ENCODE measurements around the gene FAM98B.

Gene FAM98B

GRCh38 chr15:38479266-38479665 is 25.3 kb downstream of the FAM98B start:
- Histone ChIP-seq H3K27ac (ENCODE audit: insufficient read depth, low read depth, low read length, poor library complexity, severe bottlenecking) (no peak overlapping the region), H3K4me1 (ENCODE audit: control insufficient read depth, insufficient read depth, low read length) (no peaks in the 10 kb centered on the region), H3K36me3 (ENCODE audit: control insufficient read depth, insufficient read depth, low read length) (peaks cover 15% of the 10 kb centered on the region), H3K9me3 (ENCODE audit: control insufficient read depth, low read length) (no peaks in the 10 kb centered on the region), H3K27me3 (ENCODE audit: control insufficient read depth, insufficient read depth, low read length, poor library complexity, severe bottlenecking) (no peaks in the 10 kb centered on the region), H3K4me3 (ENCODE audit: insufficient read depth, low read depth, low read length) (no peak overlapping the region)

- WGBS, 2 experiments: 80% methylated on average over 1 of the region's 1 CpG; no CpG with 5 or more reads in 1 of the 2 experiments
- Histone ChIP-seq H3K36me3 (ENCODE audit: control insufficient read depth, insufficient read depth, low read length) (peaks cover 11% of the 10 kb centered on the region), H3K4me1 (ENCODE audit: control insufficient read depth, insufficient read depth, low read length) (no peaks in the 10 kb centered on the region)
These were observed 25.8 kb downstream of the FAM98B start for GRCh38 chr15:38479756-38480155.

GRCh38 chr15:38481113-38481512 is 27.2 kb downstream of the FAM98B start:
- WGBS, 2 experiments: 98% methylated on average over 5 of the region's 5 CpGs
- H3K27me3 ChIP-seq (ENCODE audit: control insufficient read depth, insufficient read depth, low read length, poor library complexity, severe bottlenecking): no peaks in the 10 kb centered on the region
- H3K4me3 ChIP-seq (ENCODE audit: insufficient read depth, low read depth, low read length): no peak overlapping the region
- no peaks in the 10 kb centered on the region for H3K9me3 ChIP-seq (ENCODE audit: control insufficient read depth, low read length)
- peaks cover 3% of the 10 kb centered on the region for H3K36me3 ChIP-seq (ENCODE audit: control insufficient read depth, insufficient read depth, low read length)
- H3K27ac ChIP-seq (ENCODE audit: insufficient read depth, low read depth, low read length, poor library complexity, severe bottlenecking): no peak overlapping the region
- no peaks in the 10 kb centered on the region for H3K4me1 ChIP-seq (ENCODE audit: control insufficient read depth, insufficient read depth, low read length)

More at GRCh38 chr15:38479756-38480155, 25.8 kb downstream of the FAM98B start:
- H3K27ac ChIP-seq (ENCODE audit: insufficient read depth, low read depth, low read length, poor library complexity, severe bottlenecking): no peak overlapping the region
- no peaks in the 10 kb centered on the region for H3K9me3 ChIP-seq (ENCODE audit: control insufficient read depth, low read length)
- no peaks in the 10 kb centered on the region for H3K27me3 ChIP-seq (ENCODE audit: control insufficient read depth, insufficient read depth, low read length, poor library complexity, severe bottlenecking)
- no peak overlapping the region for H3K4me3 ChIP-seq (ENCODE audit: insufficient read depth, low read depth, low read length)

GRCh38 chr15:38481761-38482160 is 27.8 kb downstream of the FAM98B start:
- no peak overlapping the region for H3K27ac ChIP-seq (ENCODE audit: insufficient read depth, low read depth, low read length, poor library complexity, severe bottlenecking)
- no peaks in the 10 kb centered on the region for H3K27me3 ChIP-seq (ENCODE audit: control insufficient read depth, insufficient read depth, low read length, poor library complexity, severe bottlenecking)
- no peaks in the 10 kb centered on the region for H3K4me1 ChIP-seq (ENCODE audit: control insufficient read depth, insufficient read depth, low read length)
- no peaks in the 10 kb centered on the region for H3K9me3 ChIP-seq (ENCODE audit: control insufficient read depth, low read length)
- H3K4me3 ChIP-seq (ENCODE audit: insufficient read depth, low read depth, low read length): no peak overlapping the region
- WGBS, 2 experiments: 94 to 97% methylated on average over 3 of the region's 3 CpGs
- peaks cover 3% of the 10 kb centered on the region for H3K36me3 ChIP-seq (ENCODE audit: control insufficient read depth, insufficient read depth, low read length)

DNA sequence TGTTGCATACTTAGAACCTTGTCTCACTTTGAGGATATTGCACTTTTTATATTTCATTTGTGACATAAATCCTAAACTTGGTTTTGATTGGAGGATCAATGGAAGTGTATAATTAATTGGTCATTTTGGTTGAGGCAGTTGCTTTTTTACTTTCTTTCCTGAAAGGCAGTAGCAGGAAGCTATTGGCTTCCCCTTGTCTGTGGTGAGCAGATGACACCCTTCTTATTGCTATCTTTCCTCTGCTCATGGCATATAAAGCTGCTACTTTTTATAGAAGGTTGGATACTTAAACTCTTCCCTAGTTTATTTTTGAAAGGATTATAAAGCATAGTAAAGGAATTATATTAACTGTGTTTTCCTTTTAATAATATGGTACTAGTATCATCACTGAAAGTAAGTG is 28.6 kb downstream of the FAM98B start:
- Histone ChIP-seq H3K27ac (ENCODE audit: insufficient read depth, low read depth, low read length, poor library complexity, severe bottlenecking) (no peak overlapping the region), H3K4me1 (ENCODE audit: control insufficient read depth, insufficient read depth, low read length) (no peaks in the 10 kb centered on the region), H3K9me3 (ENCODE audit: control insufficient read depth, low read length) (no peaks in the 10 kb centered on the region), H3K27me3 (ENCODE audit: control insufficient read depth, insufficient read depth, low read length, poor library complexity, severe bottlenecking) (no peaks in the 10 kb centered on the region), H3K36me3 (ENCODE audit: control insufficient read depth, insufficient read depth, low read length) (peaks cover 3% of the 10 kb centered on the region), H3K4me3 (ENCODE audit: insufficient read depth, low read depth, low read length) (no peak overlapping the region)

DNA sequence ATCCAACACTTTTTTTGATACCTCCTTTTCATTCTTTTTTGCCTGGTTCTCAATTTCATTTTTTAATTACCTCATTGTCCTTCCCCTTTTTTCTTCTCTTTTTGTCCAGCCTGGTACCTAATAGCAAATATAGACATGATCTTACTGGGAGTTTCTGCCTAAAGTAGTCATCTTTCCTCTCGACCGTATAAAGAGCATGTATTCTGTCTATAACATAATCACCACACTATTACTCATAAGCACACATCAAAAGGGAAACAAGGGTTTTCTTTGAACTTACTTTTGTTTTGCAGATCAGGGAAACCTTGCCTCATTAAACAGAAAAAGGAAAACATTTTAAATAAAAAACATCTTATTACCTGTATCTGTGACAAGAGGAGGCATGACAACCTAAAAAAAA is 33.0 kb downstream of the FAM98B start:
- Histone ChIP-seq H3K4me3 (ENCODE audit: insufficient read depth, low read depth, low read length) (no peak overlapping the region), H3K36me3 (ENCODE audit: control insufficient read depth, insufficient read depth, low read length) (no peaks in the 10 kb centered on the region), H3K27me3 (ENCODE audit: control insufficient read depth, insufficient read depth, low read length, poor library complexity, severe bottlenecking) (no peaks in the 10 kb centered on the region), H3K9me3 (ENCODE audit: control insufficient read depth, low read length) (no peaks in the 10 kb centered on the region), H3K4me1 (ENCODE audit: control insufficient read depth, insufficient read depth, low read length) (no peaks in the 10 kb centered on the region), H3K27ac (ENCODE audit: insufficient read depth, low read depth, low read length, poor library complexity, severe bottlenecking) (no peak overlapping the region)
- 92 to 93% methylated on average over 2 of the region's 2 CpGs for WGBS, 2 experiments

GRCh38 chr15:38487378-38487777 is 33.5 kb downstream of the FAM98B start:
- WGBS, 2 experiments: 100% methylated on average over 1 of the region's 1 CpG
- Histone ChIP-seq H3K36me3 (ENCODE audit: control insufficient read depth, insufficient read depth, low read length) (no peaks in the 10 kb centered on the region), H3K9me3 (ENCODE audit: control insufficient read depth, low read length) (no peaks in the 10 kb centered on the region), H3K4me1 (ENCODE audit: control insufficient read depth, insufficient read depth, low read length) (no peaks in the 10 kb centered on the region), H3K27me3 (ENCODE audit: control insufficient read depth, insufficient read depth, low read length, poor library complexity, severe bottlenecking) (no peaks in the 10 kb centered on the region), H3K4me3 (ENCODE audit: insufficient read depth, low read depth, low read length) (no peak overlapping the region), H3K27ac (ENCODE audit: insufficient read depth, low read depth, low read length, poor library complexity, severe bottlenecking) (no peak overlapping the region)

- no peaks in the 10 kb centered on the region for H3K36me3 ChIP-seq (ENCODE audit: control insufficient read depth, insufficient read depth, low read length)
- no peaks in the 10 kb centered on the region for H3K4me1 ChIP-seq (ENCODE audit: control insufficient read depth, insufficient read depth, low read length)
- H3K27me3 ChIP-seq (ENCODE audit: control insufficient read depth, insufficient read depth, low read length, poor library complexity, severe bottlenecking): no peaks in the 10 kb centered on the region
- H3K4me3 ChIP-seq (ENCODE audit: insufficient read depth, low read depth, low read length): no peak overlapping the region
- H3K27ac ChIP-seq (ENCODE audit: insufficient read depth, low read depth, low read length, poor library complexity, severe bottlenecking): no peak overlapping the region
- WGBS, 2 experiments: 93 to 98% methylated on average over 3 of the region's 3 CpGs
- H3K9me3 ChIP-seq (ENCODE audit: control insufficient read depth, low read length): no peaks in the 10 kb centered on the region
These were observed 36.5 kb downstream of the FAM98B start for GRCh38 chr15:38490242-38490922.

- H3K27ac ChIP-seq (ENCODE audit: insufficient read depth, low read depth, low read length, poor library complexity, severe bottlenecking): no peak overlapping the region
- H3K27me3 ChIP-seq (ENCODE audit: control insufficient read depth, insufficient read depth, low read length, poor library complexity, severe bottlenecking): no peaks in the 10 kb centered on the region
- no peaks in the 10 kb centered on the region for H3K9me3 ChIP-seq (ENCODE audit: control insufficient read depth, low read length)
- H3K36me3 ChIP-seq (ENCODE audit: control insufficient read depth, insufficient read depth, low read length): no peaks in the 10 kb centered on the region
- H3K4me3 ChIP-seq (ENCODE audit: insufficient read depth, low read depth, low read length): no peak overlapping the region
- H3K4me1 ChIP-seq (ENCODE audit: control insufficient read depth, insufficient read depth, low read length): no peaks in the 10 kb centered on the region
- WGBS, 2 experiments: 100% methylated on average over 1 of the region's 1 CpG
These were observed 42.2 kb downstream of the FAM98B start for GRCh38 chr15:38496151-38496550.

- peaks cover 3% of the 10 kb centered on the region for H3K4me1 ChIP-seq (ENCODE audit: control insufficient read depth, insufficient read depth, low read length)
- no peaks in the 10 kb centered on the region for H3K27me3 ChIP-seq (ENCODE audit: control insufficient read depth, insufficient read depth, low read length, poor library complexity, severe bottlenecking)
- H3K4me3 ChIP-seq (ENCODE audit: insufficient read depth, low read depth, low read length): no peak overlapping the region
- no peaks in the 10 kb centered on the region for H3K9me3 ChIP-seq (ENCODE audit: control insufficient read depth, low read length)
- H3K36me3 ChIP-seq (ENCODE audit: control insufficient read depth, insufficient read depth, low read length): no peaks in the 10 kb centered on the region
- 90 to 91% methylated on average over 1 of the region's 1 CpG for WGBS, 2 experiments
- no peak overlapping the region for H3K27ac ChIP-seq (ENCODE audit: insufficient read depth, low read depth, low read length, poor library complexity, severe bottlenecking)
These were observed 45.7 kb downstream of the FAM98B start for GRCh38 chr15:38499651-38500050.

GRCh38 chr15:38503496-38503895 is 49.6 kb downstream of the FAM98B start:
- Histone ChIP-seq H3K4me1 (ENCODE audit: control insufficient read depth, insufficient read depth, low read length) (peaks cover 3% of the 10 kb centered on the region), H3K36me3 (ENCODE audit: control insufficient read depth, insufficient read depth, low read length) (no peaks in the 10 kb centered on the region), H3K27ac (ENCODE audit: insufficient read depth, low read depth, low read length, poor library complexity, severe bottlenecking) (no peak overlapping the region), H3K27me3 (ENCODE audit: control insufficient read depth, insufficient read depth, low read length, poor library complexity, severe bottlenecking) (no peaks in the 10 kb centered on the region), H3K9me3 (ENCODE audit: control insufficient read depth, low read length) (no peaks in the 10 kb centered on the region), H3K4me3 (ENCODE audit: insufficient read depth, low read depth, low read length) (no peak overlapping the region)
- 93 to 96% methylated on average over 2 of the region's 2 CpGs for WGBS, 2 experiments
